Epithelial cell of umbilical artery (primary cell): ENCODE results near the gene PFN2. TPM values are rescaled to one million over a fixed set of nuclear protein-coding genes. Genes with fewer than 3 reads are reported as not detected.

Experiments used
- total RNA-seq: library from RNA; depleted of rRNA; stranded (reverse); fragments of >200 nt; gene quantifications from 2 replicates; pipeline ENCODE4 v1.2.3, GENCODE V29; 2014

Gene PFN2
- total RNA-seq, result 156 and 165 TPM in 2 replicates

DNA sequence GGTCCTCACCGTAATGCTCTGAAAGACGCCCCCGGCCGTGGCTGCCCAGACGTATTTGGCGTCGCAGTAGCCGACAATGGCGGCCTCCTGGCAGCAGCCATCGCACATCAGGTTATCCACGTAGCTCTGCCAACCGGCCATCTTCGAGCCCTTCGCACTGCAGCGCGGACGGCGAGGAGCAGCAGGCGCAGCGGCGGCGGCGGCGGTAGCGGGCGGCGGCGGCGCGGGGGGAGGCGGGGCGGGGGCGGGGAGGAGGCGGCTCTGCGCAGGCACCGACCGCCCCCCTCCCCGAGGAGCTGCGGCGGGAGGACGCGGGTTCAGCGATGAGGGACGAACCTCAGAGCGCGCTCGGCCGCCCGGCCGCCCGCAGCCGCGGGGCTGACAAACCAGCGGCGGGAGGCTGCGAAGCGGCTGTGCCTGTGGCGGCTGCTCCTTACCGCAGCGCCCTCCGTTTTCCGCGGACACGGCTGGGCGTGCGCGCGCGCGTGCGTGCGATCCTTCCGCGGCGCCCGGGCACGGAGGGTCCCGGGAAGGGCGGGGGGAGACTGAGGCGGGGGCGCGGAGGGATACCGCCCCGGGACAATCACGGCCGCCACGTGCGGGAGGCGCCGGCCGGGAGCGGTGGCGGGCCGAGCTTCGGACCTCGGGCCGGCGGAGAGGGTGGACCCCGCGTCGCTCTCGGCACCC is at the start of gene PFN2:
Gene PFN2, minus strand, starts transcription at position 180 of the 687 bp plus-strand sequence. Its CDS starts 39 bp downstream, at position 141.

Other genes starting within 250 kb of the PFN2 start
- 30.2 and 57.6 TPM in 2 replicates for gene COMMD2, start 218.4 kb downstream of the PFN2 start, total RNA-seq
- gene ANKUB1, start 178.3 kb downstream of the PFN2 start, total RNA-seq, result 0.32 TPM in 1 of 2 replicates, not detected in the other
- gene RNF13, start 157.7 kb downstream of the PFN2 start, total RNA-seq, result 41.3 and 64.3 TPM in 2 replicates